WTC11 (cell line): Measurements from ENCODE around the gene HTR3B. TPM values are rescaled to one million over a fixed set of nuclear protein-coding genes. Genes with fewer than 3 reads are reported as not detected.

Experiments
- ATAC-seq: fragments of 200-7000 bp; cut with Tn5 transposase; 2 replicates; pipeline ENCODE4 v1.10.0; 2021; ENCODE audit warnings: mild to moderate bottlenecking, moderate library complexity
- CTCF ChIA-PET: fragments of 300-600 bp; sonication (Branson Sonifier 250); formaldehyde crosslinking; loops from one replicate; lab custom pipeline; 2021; ENCODE audit warnings: antibody characterized with exemption; lab: Charles Lee
- POLR2A ChIA-PET: fragments of 350-600 bp; sonication (Branson Sonifier 250); formaldehyde crosslinking; loops from one replicate; lab custom pipeline; 2021; ENCODE audit warnings: antibody characterized with exemption; lab: Charles Lee
- DNase-seq: peaks from one replicate; pipeline ENCODE4 v3.0.0; 2021; ENCODE audit warnings: low spot score
- H3K27ac Mint-ChIP-seq: 2 replicates; pipeline ENCODE4 v1.8.0; 2021; ENCODE audit warnings: mixed read lengths
- H3K27me3 Mint-ChIP-seq: 2 replicates; pipeline ENCODE4 v1.8.0; 2021; ENCODE audit warnings: low read depth, mild to moderate bottlenecking, moderate library complexity, mixed read lengths
- H3K36me3 Mint-ChIP-seq: 2 replicates; pipeline ENCODE4 v1.8.0; 2021; ENCODE audit warnings: mixed read lengths
- H3K4me1 Mint-ChIP-seq: 2 replicates; pipeline ENCODE4 v1.8.0; 2022; ENCODE audit warnings: mixed read lengths
- H3K4me3 Mint-ChIP-seq: 2 replicates; pipeline ENCODE4 v1.8.0; 2021; ENCODE audit warnings: mild to moderate bottlenecking, moderate library complexity, mixed read lengths
- H3K9me3 Mint-ChIP-seq: 2 replicates; pipeline ENCODE4 v1.8.0; 2021; ENCODE audit warnings: mixed read lengths
- CREB1 ChIP-seq: sonication (generic); formaldehyde crosslinking; IDR thresholded peaks from 2 replicates; pipeline ENCODE4 v1.8.0; 2023; ENCODE audit warnings: mild to moderate bottlenecking, missing genetic modification reagents
- E2F1 ChIP-seq: sonication (generic); formaldehyde crosslinking; IDR thresholded peaks from 2 replicates; pipeline ENCODE4 v1.8.0; 2022; ENCODE audit warnings: mild to moderate bottlenecking, missing genetic modification reagents
- EMX1 ChIP-seq: fragments of 250-450 bp; sonication (Bioruptor Pico); IDR thresholded peaks from 2 replicates; pipeline ENCODE4 v1.8.0; 2021; ENCODE audit warnings: mild to moderate bottlenecking
- ERG ChIP-seq: fragments of 250-450 bp; sonication (Bioruptor Pico); IDR thresholded peaks from 2 replicates; pipeline ENCODE4 v1.8.0; 2021; ENCODE audit warnings: mild to moderate bottlenecking
- FOXJ3 ChIP-seq: sonication (generic); formaldehyde crosslinking; IDR thresholded peaks from 2 replicates; pipeline ENCODE4 v1.9.0; 2021; ENCODE audit warnings: missing genetic modification reagents, mild to moderate bottlenecking, borderline replicate concordance
- KAT7 ChIP-seq: sonication (generic); formaldehyde crosslinking; IDR thresholded peaks from 2 replicates; pipeline ENCODE4 v1.8.1; 2023; ENCODE audit warnings: missing genetic modification reagents, mild to moderate bottlenecking, borderline replicate concordance
- OVOL2 ChIP-seq: fragments of 250-450 bp; sonication (Bioruptor Pico); IDR thresholded peaks from 2 replicates; pipeline ENCODE4 v1.9.0; 2021; ENCODE audit warnings: mild to moderate bottlenecking, borderline replicate concordance
- PRDM15 ChIP-seq: sonication (generic); formaldehyde crosslinking; IDR thresholded peaks from 2 replicates; pipeline ENCODE4 v1.8.0; 2022; ENCODE audit warnings: missing genetic modification reagents
- PRRX2 ChIP-seq: fragments of 250-450 bp; sonication (Bioruptor Pico); IDR thresholded peaks from 2 replicates; pipeline ENCODE4 v1.8.0; 2021; ENCODE audit warnings: mild to moderate bottlenecking
- SMAD3 ChIP-seq: sonication (generic); formaldehyde crosslinking; IDR thresholded peaks from 2 replicates; pipeline ENCODE4 v1.8.0; 2022; ENCODE audit warnings: missing genetic modification reagents, mild to moderate bottlenecking, borderline replicate concordance
- USF1 ChIP-seq: sonication (generic); formaldehyde crosslinking; IDR thresholded peaks from 2 replicates; pipeline ENCODE4 v1.8.0; 2022; ENCODE audit warnings: mild to moderate bottlenecking, missing genetic modification reagents
- ZNF263 ChIP-seq: sonication (generic); formaldehyde crosslinking; IDR thresholded peaks from 2 replicates; pipeline ENCODE4 v1.8.1; 2022; ENCODE audit warnings: low read depth, mild to moderate bottlenecking, moderate library complexity, missing genetic modification reagents
- ZNF396 ChIP-seq: fragments of 250-450 bp; sonication (Bioruptor Pico); IDR thresholded peaks from 2 replicates; pipeline ENCODE4 v1.8.0; 2021; ENCODE audit warnings: mild to moderate bottlenecking, moderate library complexity, borderline replicate concordance
- ZSCAN18 ChIP-seq: fragments of 250-450 bp; sonication (Bioruptor Pico); IDR thresholded peaks from 2 replicates; pipeline ENCODE4 v2.1.2; 2022; ENCODE audit warnings: mild to moderate bottlenecking, moderate library complexity
- total RNA-seq: library from RNA; stranded (reverse); gene quantifications from 3 replicates; pipeline ENCODE4 v1.2.3, GENCODE V29; 2021
- TF ChIP-seq, protein P1 (sequence below): fragments of 250-450 bp; sonication (Bioruptor Pico); IDR thresholded peaks from 2 replicates; pipeline ENCODE4 v1.9.0; 2021; ENCODE audit warnings: mild to moderate bottlenecking, borderline replicate concordance
- TF ChIP-seq, protein P2 (sequence below): sonication (generic); formaldehyde crosslinking; conservative IDR thresholded peaks from 2 replicates; pipeline ENCODE4 v1.8.1; 2022; ENCODE audit warnings: mild to moderate bottlenecking, missing genetic modification reagents
- TF ChIP-seq, protein P3 (sequence below): sonication (generic); formaldehyde crosslinking; IDR thresholded peaks from 2 replicates; pipeline ENCODE4 v1.8.1; 2023; ENCODE audit warnings: mild to moderate bottlenecking, missing genetic modification reagents, moderate library complexity
- TF ChIP-seq, protein P4 (sequence below): sonication (generic); formaldehyde crosslinking; IDR thresholded peaks from 2 replicates; pipeline ENCODE4 v1.8.1; 2022; ENCODE audit warnings: mild to moderate bottlenecking, missing genetic modification reagents, moderate library complexity, borderline replicate concordance

Gene HTR3B
- total RNA-seq, 1 experiment from 2014 or later = not detected

GRCh38 chr11:113942256-113942655, 37.7 kb downstream of the HTR3B start:
- ATAC-seq = no peak
- POLR2A ChIA-PET = no interaction called here

More at GRCh38 chr11:113942256-113942655, 37.7 kb downstream of the HTR3B start:
- DNase-seq = no peak
- Mint-ChIP-seq H3K4me1 (no peaks in the 10 kb centered on the region), H3K9me3 (no peaks in the 10 kb centered on the region), H3K4me3 (no peak overlapping the region), H3K36me3 (no peaks in the 10 kb centered on the region), H3K27ac (no peak overlapping the region), H3K27me3 (no peaks in the 10 kb centered on the region)
- CTCF ChIA-PET = interaction anchor here (1.6 kb wide), 1 partner anchor 46 kb away, joined by 13 read pairs; no protein-coding TSS in a partner anchor
- TF ChIP-seq OVOL2 (CRISPR knock-in tag) = no peak
- no peak for TF ChIP-seq FOXJ3
- TF ChIP-seq CREB1 = no peak
- TF ChIP-seq USF1 = no peak
- TF ChIP-seq ERG (CRISPR knock-in tag) = no peak
- no peak for TF ChIP-seq ZNF263
- no peak for TF ChIP-seq E2F1
- no peak for TF ChIP-seq KAT7
- no peak for TF ChIP-seq ZSCAN18
- TF ChIP-seq PRRX2 (CRISPR knock-in tag) = no peak
- TF ChIP-seq PRDM15 (CRISPR knock-in tag) = no peak
- TF ChIP-seq, protein P1, sequence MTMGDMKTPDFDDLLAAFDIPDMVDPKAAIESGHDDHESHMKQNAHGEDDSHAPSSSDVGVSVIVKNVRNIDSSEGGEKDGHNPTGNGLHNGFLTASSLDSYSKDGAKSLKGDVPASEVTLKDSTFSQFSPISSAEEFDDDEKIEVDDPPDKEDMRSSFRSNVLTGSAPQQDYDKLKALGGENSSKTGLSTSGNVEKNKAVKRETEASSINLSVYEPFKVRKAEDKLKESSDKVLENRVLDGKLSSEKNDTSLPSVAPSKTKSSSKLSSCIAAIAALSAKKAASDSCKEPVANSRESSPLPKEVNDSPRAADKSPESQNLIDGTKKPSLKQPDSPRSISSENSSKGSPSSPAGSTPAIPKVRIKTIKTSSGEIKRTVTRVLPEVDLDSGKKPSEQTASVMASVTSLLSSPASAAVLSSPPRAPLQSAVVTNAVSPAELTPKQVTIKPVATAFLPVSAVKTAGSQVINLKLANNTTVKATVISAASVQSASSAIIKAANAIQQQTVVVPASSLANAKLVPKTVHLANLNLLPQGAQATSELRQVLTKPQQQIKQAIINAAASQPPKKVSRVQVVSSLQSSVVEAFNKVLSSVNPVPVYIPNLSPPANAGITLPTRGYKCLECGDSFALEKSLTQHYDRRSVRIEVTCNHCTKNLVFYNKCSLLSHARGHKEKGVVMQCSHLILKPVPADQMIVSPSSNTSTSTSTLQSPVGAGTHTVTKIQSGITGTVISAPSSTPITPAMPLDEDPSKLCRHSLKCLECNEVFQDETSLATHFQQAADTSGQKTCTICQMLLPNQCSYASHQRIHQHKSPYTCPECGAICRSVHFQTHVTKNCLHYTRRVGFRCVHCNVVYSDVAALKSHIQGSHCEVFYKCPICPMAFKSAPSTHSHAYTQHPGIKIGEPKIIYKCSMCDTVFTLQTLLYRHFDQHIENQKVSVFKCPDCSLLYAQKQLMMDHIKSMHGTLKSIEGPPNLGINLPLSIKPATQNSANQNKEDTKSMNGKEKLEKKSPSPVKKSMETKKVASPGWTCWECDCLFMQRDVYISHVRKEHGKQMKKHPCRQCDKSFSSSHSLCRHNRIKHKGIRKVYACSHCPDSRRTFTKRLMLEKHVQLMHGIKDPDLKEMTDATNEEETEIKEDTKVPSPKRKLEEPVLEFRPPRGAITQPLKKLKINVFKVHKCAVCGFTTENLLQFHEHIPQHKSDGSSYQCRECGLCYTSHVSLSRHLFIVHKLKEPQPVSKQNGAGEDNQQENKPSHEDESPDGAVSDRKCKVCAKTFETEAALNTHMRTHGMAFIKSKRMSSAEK (CRISPR knock-in tag) = no peak
- TF ChIP-seq, protein P2, sequence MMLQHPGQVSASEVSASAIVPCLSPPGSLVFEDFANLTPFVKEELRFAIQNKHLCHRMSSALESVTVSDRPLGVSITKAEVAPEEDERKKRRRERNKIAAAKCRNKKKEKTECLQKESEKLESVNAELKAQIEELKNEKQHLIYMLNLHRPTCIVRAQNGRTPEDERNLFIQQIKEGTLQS (CRISPR knock-in tag) = no peak
- TF ChIP-seq SMAD3 (CRISPR knock-in tag) = no peak
- TF ChIP-seq ZNF396 (CRISPR knock-in tag) = no peak
- TF ChIP-seq, protein P3, sequence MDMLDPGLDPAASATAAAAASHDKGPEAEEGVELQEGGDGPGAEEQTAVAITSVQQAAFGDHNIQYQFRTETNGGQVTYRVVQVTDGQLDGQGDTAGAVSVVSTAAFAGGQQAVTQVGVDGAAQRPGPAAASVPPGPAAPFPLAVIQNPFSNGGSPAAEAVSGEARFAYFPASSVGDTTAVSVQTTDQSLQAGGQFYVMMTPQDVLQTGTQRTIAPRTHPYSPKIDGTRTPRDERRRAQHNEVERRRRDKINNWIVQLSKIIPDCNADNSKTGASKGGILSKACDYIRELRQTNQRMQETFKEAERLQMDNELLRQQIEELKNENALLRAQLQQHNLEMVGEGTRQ (CRISPR knock-in tag) = no peak
- no peak for TF ChIP-seq EMX1 (CRISPR knock-in tag)
- TF ChIP-seq, protein P4, sequence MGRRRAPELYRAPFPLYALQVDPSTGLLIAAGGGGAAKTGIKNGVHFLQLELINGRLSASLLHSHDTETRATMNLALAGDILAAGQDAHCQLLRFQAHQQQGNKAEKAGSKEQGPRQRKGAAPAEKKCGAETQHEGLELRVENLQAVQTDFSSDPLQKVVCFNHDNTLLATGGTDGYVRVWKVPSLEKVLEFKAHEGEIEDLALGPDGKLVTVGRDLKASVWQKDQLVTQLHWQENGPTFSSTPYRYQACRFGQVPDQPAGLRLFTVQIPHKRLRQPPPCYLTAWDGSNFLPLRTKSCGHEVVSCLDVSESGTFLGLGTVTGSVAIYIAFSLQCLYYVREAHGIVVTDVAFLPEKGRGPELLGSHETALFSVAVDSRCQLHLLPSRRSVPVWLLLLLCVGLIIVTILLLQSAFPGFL = no peak
